ENCODE data around the gene CDIPT. TPM values are rescaled to one million over a fixed set of nuclear protein-coding genes. Genes with fewer than 3 reads are reported as not detected.

The CDIPT gene, protein sequence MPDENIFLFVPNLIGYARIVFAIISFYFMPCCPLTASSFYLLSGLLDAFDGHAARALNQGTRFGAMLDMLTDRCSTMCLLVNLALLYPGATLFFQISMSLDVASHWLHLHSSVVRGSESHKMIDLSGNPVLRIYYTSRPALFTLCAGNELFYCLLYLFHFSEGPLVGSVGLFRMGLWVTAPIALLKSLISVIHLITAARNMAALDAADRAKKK
- polyA plus RNA-seq (2013, experiment 1 of 2) = 68.9 TPM
- polyA plus RNA-seq (2013, experiment 2 of 2) = 66.3 TPM

DNA sequence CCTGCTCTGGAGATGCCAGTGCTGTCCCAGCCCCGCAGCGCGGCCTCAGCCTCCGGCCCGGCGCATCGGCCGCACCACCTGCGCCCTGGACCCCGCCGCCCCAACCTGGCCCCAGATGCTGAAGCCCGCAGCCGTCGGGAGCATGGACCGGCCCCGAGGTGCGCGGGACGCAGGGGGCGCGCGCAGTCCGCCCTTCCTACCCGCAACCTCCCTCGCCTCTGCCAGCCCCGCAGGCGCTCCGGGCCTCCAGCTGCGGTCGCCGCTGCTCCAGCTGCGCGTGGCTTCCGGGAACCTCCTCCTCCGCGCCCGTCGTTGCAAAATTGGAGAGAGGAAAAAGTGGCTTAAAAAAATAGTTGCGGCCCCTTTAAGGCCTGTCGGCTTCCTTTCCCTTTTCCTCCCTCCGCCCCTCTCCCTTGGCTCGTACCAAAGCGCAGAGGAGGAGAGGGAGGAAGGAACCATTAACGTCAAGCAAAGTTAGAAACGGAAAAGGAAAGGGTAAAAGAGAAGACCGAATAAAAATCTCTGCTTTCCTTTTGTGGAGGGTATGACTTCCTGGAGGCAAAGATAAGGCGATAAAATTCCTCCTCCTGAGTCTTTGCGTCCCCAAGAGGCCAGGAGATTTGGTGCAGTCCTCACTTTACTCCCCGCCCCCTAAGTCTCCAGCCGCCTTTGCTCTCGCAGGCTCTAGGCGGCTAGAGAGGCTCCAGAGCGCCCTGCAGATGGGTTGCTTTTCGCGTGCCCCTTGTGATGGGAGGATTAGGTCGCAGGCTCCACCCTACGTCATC, at the start of gene CDIPT:
Gene CDIPT (minus strand): TSS at position 343 of the 785 bp plus-strand sequence. CDS start 369 bp downstream, outside the sequence.
- peak within 1 kb of the TSS; percentile 90 for H3K27ac ChIP-seq (ENCODE audit: low read length, poor library complexity, severe bottlenecking)
- peak within 1 kb of the TSS; percentile 86 for H4K8ac ChIP-seq (ENCODE audit: low read length)
- H3K4ac ChIP-seq (ENCODE audit: low read depth in 1 of 2, low read length in 2 of 2) = peak within 1 kb of the TSS in 1 of 2 experiments; percentile 81
- H3K79me1 ChIP-seq (replicated peaks; ENCODE audit: low read length, poor library complexity, severe bottlenecking) = peaks cover 12% of the 10 kb centered on the region
- H3K23ac ChIP-seq (ENCODE audit: low read length in 2 of 2) = peak within 1 kb of the TSS in 1 of 2 experiments; percentile 67
- H2AK5ac ChIP-seq (ENCODE audit: low read length, severe bottlenecking) = no peak within 1 kb of the TSS
- peak within 1 kb of the TSS; percentile 92 for H3K9ac ChIP-seq (ENCODE audit: low read length)
- no peaks in the 10 kb centered on the region for H3K9me3 ChIP-seq (ENCODE audit: control insufficient read depth, low read length)
- peak within 1 kb of the TSS; percentile 80 for H2AFZ ChIP-seq (ENCODE audit: low read depth, low read length)
- peak within 1 kb of the TSS; percentile 80 for H2BK5ac ChIP-seq (ENCODE audit: low read depth, low read length, poor library complexity, severe bottlenecking)
- DNase-seq = peak; percentile 97
- H3K36me3 ChIP-seq (ENCODE audit: control insufficient read depth in 1 of 2, insufficient read depth in 2 of 2, low read depth in 1 of 2, low read length in 2 of 2) = peaks cover 27 to 32% of the 10 kb centered on the region in 2 experiments
- peak within 1 kb of the TSS in 1 of 2 experiments; percentile 24 for H2BK12ac ChIP-seq (ENCODE audit: low read length in 2 of 2)
- H3K4me2 ChIP-seq (ENCODE audit: low read length, poor library complexity, severe bottlenecking) = peak within 1 kb of the TSS; percentile 51
- H3K18ac ChIP-seq (ENCODE audit: low read depth in 1 of 2, low read length in 2 of 2) = peak within 1 kb of the TSS; percentile 62 to 88
- peak within 1 kb of the TSS; percentile 47 for H4K91ac ChIP-seq (ENCODE audit: low read length)
- peak within 1 kb of the TSS; percentile 93 for H2BK15ac ChIP-seq (ENCODE audit: low read depth, poor library complexity, severe bottlenecking)
- peak within 1 kb of the TSS in 1 of 2 experiments; percentile 85 for H3K14ac ChIP-seq (ENCODE audit: low read length in 2 of 2)
- no peak within 1 kb of the TSS for H2BK120ac ChIP-seq (ENCODE audit: low read depth, low read length)
- no peaks in the 10 kb centered on the region for H3K27me3 ChIP-seq (ENCODE audit: control insufficient read depth in 1 of 2, insufficient read depth in 1 of 2, low read length in 2 of 2)
- under 1% methylated on average over 27 of the region's 57 CpGs for WGBS
- peak within 1 kb of the TSS; percentile 96 to 97 for H3K4me3 ChIP-seq (ENCODE audit: insufficient read depth in 1 of 2, low read depth in 1 of 2, low read length in 2 of 2)
- H3K4me1 ChIP-seq (ENCODE audit: control insufficient read depth, insufficient read depth, low read depth, low read length) = peaks cover 10% of the 10 kb centered on the region

DNA sequence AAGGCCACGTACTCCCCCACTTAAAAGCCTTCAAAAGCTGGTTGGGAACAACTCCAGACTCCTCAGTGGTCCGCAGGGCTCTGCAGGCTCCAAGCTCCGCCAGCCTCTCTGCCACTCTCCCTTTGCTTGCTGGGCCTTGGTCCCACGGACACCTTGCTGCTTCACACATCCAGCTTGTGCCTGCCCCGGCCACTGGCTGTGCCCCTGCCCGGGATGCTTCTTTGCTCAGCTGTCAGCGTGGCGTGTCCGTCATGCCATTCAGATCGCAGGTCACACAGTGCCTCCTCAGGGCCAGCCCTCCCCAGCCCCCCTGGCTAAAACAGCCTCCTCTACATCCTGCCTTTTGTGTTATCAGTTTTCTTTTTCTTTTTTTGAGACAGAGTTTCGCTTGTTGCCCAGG, 49.1 kb upstream of the CDIPT start:
- Histone ChIP-seq H2AK5ac (ENCODE audit: low read length, severe bottlenecking) (no peak overlapping the region), H3K27ac (ENCODE audit: low read length, poor library complexity, severe bottlenecking) (no peak overlapping the region), H3K9ac (ENCODE audit: low read length) (no peak overlapping the region), H3K18ac (ENCODE audit: low read depth in 1 of 2, low read length in 2 of 2) (no peak overlapping the region), H3K4me1 (ENCODE audit: control insufficient read depth, insufficient read depth, low read depth, low read length) (peaks cover 4% of the 10 kb centered on the region), H4K91ac (ENCODE audit: low read length) (no peak overlapping the region), H3K4me2 (ENCODE audit: low read length, poor library complexity, severe bottlenecking) (no peak overlapping the region), H2BK12ac (ENCODE audit: low read length in 2 of 2) (no peak overlapping the region), H3K14ac (ENCODE audit: low read length in 2 of 2) (no peak overlapping the region), H2BK120ac (ENCODE audit: low read depth, low read length) (no peak overlapping the region), H2BK15ac (ENCODE audit: low read depth, poor library complexity, severe bottlenecking) (no peak overlapping the region), H2AFZ (ENCODE audit: low read depth, low read length) (no peak overlapping the region), H3K9me3 (ENCODE audit: control insufficient read depth, low read length) (no peaks in the 10 kb centered on the region), H3K36me3 (ENCODE audit: control insufficient read depth in 1 of 2, insufficient read depth in 2 of 2, low read depth in 1 of 2, low read length in 2 of 2) (peaks cover 43 to 44% of the 10 kb centered on the region in 2 experiments), H3K79me1 (replicated peaks; ENCODE audit: low read length, poor library complexity, severe bottlenecking) (peaks cover 14% of the 10 kb centered on the region), H3K4ac (ENCODE audit: low read depth in 1 of 2, low read length in 2 of 2) (no peak overlapping the region), H3K23ac (ENCODE audit: low read length in 2 of 2) (no peak overlapping the region), H2BK5ac (ENCODE audit: low read depth, low read length, poor library complexity, severe bottlenecking) (no peak overlapping the region), H3K27me3 (ENCODE audit: control insufficient read depth in 1 of 2, insufficient read depth in 1 of 2, low read length in 2 of 2) (no peaks in the 10 kb centered on the region), H3K4me3 (ENCODE audit: insufficient read depth in 1 of 2, low read depth in 1 of 2, low read length in 2 of 2) (no peak overlapping the region), H4K8ac (ENCODE audit: low read length) (no peak overlapping the region)
- WGBS = 89% methylated on average over 11 of the region's 11 CpGs
- no peak for DNase-seq

DNA sequence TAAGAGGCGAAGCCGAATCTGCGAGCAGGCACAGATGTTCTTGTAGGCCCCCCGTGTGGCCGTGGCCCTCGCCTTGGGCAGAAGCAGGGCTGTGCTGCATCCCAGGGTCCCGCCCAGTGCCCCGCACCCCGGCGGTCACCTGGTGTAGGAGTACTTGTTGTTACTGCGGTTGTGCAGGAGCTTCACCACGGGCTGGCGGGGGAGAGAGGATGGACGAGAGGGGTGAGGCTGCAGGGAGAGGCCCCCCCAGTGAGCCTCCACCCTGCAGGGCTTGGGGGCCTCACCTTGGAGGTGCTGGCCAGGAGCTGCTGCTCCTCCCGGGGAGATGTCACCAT, 48.6 kb upstream of the CDIPT start:
- peaks cover 2% of the 10 kb centered on the region for H3K4me1 ChIP-seq (ENCODE audit: control insufficient read depth, insufficient read depth, low read depth, low read length)
- H2BK5ac ChIP-seq (ENCODE audit: low read depth, low read length, poor library complexity, severe bottlenecking) = no peak overlapping the region
- H2BK12ac ChIP-seq (ENCODE audit: low read length in 2 of 2) = no peak overlapping the region
- no peak overlapping the region for H3K18ac ChIP-seq (ENCODE audit: low read depth in 1 of 2, low read length in 2 of 2)
- no peak overlapping the region for H2AFZ ChIP-seq (ENCODE audit: low read depth, low read length)
- no peak overlapping the region for H3K14ac ChIP-seq (ENCODE audit: low read length in 2 of 2)
- H2BK15ac ChIP-seq (ENCODE audit: low read depth, poor library complexity, severe bottlenecking) = no peak overlapping the region
- WGBS = 91% methylated on average over 15 of the region's 15 CpGs
- H3K9ac ChIP-seq (ENCODE audit: low read length) = no peak overlapping the region
- no peak overlapping the region for H4K91ac ChIP-seq (ENCODE audit: low read length)
- H3K23ac ChIP-seq (ENCODE audit: low read length in 2 of 2) = no peak overlapping the region
- no peak overlapping the region for H3K4me3 ChIP-seq (ENCODE audit: insufficient read depth in 1 of 2, low read depth in 1 of 2, low read length in 2 of 2)
- no peak overlapping the region for H2BK120ac ChIP-seq (ENCODE audit: low read depth, low read length)
- H3K36me3 ChIP-seq (ENCODE audit: control insufficient read depth in 1 of 2, insufficient read depth in 2 of 2, low read depth in 1 of 2, low read length in 2 of 2) = peaks cover 43 to 44% of the 10 kb centered on the region in 2 experiments
- DNase-seq = no peak
- H3K9me3 ChIP-seq (ENCODE audit: control insufficient read depth, low read length) = no peaks in the 10 kb centered on the region
- H4K8ac ChIP-seq (ENCODE audit: low read length) = no peak overlapping the region
- H3K4me2 ChIP-seq (ENCODE audit: low read length, poor library complexity, severe bottlenecking) = no peak overlapping the region
- no peak overlapping the region for H2AK5ac ChIP-seq (ENCODE audit: low read length, severe bottlenecking)
- H3K27me3 ChIP-seq (ENCODE audit: control insufficient read depth in 1 of 2, insufficient read depth in 1 of 2, low read length in 2 of 2) = no peaks in the 10 kb centered on the region
- no peak overlapping the region for H3K27ac ChIP-seq (ENCODE audit: low read length, poor library complexity, severe bottlenecking)
- H3K4ac ChIP-seq (ENCODE audit: low read depth in 1 of 2, low read length in 2 of 2) = no peak overlapping the region
- peaks cover 10% of the 10 kb centered on the region for H3K79me1 ChIP-seq (replicated peaks; ENCODE audit: low read length, poor library complexity, severe bottlenecking)

Measured in mesenchymal stem cell (in vitro differentiated cells and primary cell).